Measurements from ENCODE around the gene LAIR2. TPM values are rescaled to one million over a fixed set of nuclear protein-coding genes. Genes with fewer than 3 reads are reported as not detected.

The LAIR2 gene
- total and polyA plus RNA-seq, 2 of the 13 experiments (the other 11 are each of a cell fraction or from before 2014, with no cell fraction given) = 1.3 to 1.9 TPM

DNA sequence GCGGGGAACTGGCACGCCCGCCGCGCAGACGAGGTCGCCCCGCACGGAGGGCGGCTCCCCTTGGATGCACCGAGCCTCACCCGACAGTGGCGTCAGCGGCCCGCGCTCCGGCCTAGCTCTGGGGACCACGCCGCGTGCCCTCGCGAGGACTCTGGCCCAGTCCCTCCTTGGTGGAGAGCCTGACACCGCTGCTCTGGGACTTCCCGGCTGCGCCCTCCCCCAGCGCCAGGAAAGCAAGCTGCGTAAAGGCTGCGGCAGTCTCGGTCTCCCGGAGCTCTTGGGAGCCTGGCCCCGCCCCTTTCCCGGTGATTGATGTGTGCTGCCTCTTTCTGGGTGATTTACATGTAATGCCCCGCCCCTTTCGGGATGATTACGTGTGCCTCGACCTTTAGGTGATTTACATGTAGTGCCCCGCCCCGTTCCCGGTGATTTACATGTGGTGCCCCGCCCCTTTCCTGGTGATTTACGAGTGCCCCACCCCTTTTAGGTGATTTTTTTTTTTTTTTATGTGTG is 39.0 kb upstream of the LAIR2 start, which contains the start of gene LENG9 (continued):
- TF ChIP-seq, protein P1, sequence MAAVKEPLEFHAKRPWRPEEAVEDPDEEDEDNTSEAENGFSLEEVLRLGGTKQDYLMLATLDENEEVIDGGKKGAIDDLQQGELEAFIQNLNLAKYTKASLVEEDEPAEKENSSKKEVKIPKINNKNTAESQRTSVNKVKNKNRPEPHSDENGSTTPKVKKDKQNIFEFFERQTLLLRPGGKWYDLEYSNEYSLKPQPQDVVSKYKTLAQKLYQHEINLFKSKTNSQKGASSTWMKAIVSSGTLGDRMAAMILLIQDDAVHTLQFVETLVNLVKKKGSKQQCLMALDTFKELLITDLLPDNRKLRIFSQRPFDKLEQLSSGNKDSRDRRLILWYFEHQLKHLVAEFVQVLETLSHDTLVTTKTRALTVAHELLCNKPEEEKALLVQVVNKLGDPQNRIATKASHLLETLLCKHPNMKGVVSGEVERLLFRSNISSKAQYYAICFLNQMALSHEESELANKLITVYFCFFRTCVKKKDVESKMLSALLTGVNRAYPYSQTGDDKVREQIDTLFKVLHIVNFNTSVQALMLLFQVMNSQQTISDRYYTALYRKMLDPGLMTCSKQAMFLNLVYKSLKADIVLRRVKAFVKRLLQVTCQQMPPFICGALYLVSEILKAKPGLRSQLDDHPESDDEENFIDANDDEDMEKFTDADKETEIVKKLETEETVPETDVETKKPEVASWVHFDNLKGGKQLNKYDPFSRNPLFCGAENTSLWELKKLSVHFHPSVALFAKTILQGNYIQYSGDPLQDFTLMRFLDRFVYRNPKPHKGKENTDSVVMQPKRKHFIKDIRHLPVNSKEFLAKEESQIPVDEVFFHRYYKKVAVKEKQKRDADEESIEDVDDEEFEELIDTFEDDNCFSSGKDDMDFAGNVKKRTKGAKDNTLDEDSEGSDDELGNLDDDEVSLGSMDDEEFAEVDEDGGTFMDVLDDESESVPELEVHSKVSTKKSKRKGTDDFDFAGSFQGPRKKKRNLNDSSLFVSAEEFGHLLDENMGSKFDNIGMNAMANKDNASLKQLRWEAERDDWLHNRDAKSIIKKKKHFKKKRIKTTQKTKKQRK (IDR thresholded peaks at IDR 0.05; ENCODE audit: low read length) = no peak
- TF ChIP-seq NFYB (CRISPR knock-in tag; IDR thresholded peaks at IDR 0.05) (no peak), MTF1 (CRISPR knock-in tag; IDR thresholded peaks at IDR 0.05) (no peak), CHD2 (IDR thresholded peaks at IDR 0.05; ENCODE audit: low read depth, low read length) (peak; percentile 77), MAZ (IDR thresholded peaks at IDR 0.05; ENCODE audit: borderline replicate concordance, low read depth, low read length) (no peak; the same call in 1 of the 2 replicates), MAZ (CRISPR knock-in tag; IDR thresholded peaks at IDR 0.05; ENCODE audit: low read depth) (peak; percentile 48), ZNF253 (CRISPR knock-in tag; IDR thresholded peaks at IDR 0.05; ENCODE audit: borderline replicate concordance) (no peak), RBAK (CRISPR knock-in tag; IDR thresholded peaks at IDR 0.05) (no peak), ZNF136 (CRISPR knock-in tag; IDR thresholded peaks at IDR 0.05; ENCODE audit: low read depth) (no peak), ZNF850 (CRISPR knock-in tag; conservative IDR thresholded peaks at IDR 0.05) (no peak), EP300 (IDR thresholded peaks at IDR 0.05; ENCODE audit: low read depth in 2 of 2, low read length in 2 of 2) (no peak), EP300 (CRISPR knock-in tag; IDR thresholded peaks at IDR 0.05; ENCODE audit: borderline replicate concordance) (no peak), FOXK2 (IDR thresholded peaks at IDR 0.05) (peak; percentile 61), PHB2 (IDR thresholded peaks at IDR 0.05; ENCODE audit: partially characterized antibody) (no peak), ZFY (CRISPR knock-in tag; IDR thresholded peaks at IDR 0.05) (peak; percentile 91), GATA4 (IDR thresholded peaks at IDR 0.05; ENCODE audit: borderline replicate concordance, low read depth) (no peak), DPF2 (CRISPR knock-in tag; IDR thresholded peaks at IDR 0.05; ENCODE audit: borderline replicate concordance, low read depth) (no peak), TRIM24 (CRISPR knock-in tag; IDR thresholded peaks at IDR 0.05) (no peak), ZNF17 (CRISPR knock-in tag; IDR thresholded peaks at IDR 0.05) (no peak), NFE2L1 (CRISPR knock-in tag; IDR thresholded peaks at IDR 0.05; ENCODE audit: borderline replicate concordance) (no peak), ZNF143 (CRISPR knock-in tag; IDR thresholded peaks at IDR 0.05) (no peak), MIER3 (CRISPR knock-in tag; IDR thresholded peaks at IDR 0.05; ENCODE audit: borderline replicate concordance) (no peak)
- TF ChIP-seq, protein P2, sequence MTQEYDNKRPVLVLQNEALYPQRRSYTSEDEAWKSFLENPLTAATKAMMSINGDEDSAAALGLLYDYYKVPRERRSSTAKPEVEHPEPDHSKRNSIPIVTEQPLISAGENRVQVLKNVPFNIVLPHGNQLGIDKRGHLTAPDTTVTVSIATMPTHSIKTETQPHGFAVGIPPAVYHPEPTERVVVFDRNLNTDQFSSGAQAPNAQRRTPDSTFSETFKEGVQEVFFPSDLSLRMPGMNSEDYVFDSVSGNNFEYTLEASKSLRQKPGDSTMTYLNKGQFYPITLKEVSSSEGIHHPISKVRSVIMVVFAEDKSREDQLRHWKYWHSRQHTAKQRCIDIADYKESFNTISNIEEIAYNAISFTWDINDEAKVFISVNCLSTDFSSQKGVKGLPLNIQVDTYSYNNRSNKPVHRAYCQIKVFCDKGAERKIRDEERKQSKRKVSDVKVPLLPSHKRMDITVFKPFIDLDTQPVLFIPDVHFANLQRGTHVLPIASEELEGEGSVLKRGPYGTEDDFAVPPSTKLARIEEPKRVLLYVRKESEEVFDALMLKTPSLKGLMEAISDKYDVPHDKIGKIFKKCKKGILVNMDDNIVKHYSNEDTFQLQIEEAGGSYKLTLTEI (CRISPR knock-in tag; conservative IDR thresholded peaks at IDR 0.05) = no peak
- TF ChIP-seq, protein P3, sequence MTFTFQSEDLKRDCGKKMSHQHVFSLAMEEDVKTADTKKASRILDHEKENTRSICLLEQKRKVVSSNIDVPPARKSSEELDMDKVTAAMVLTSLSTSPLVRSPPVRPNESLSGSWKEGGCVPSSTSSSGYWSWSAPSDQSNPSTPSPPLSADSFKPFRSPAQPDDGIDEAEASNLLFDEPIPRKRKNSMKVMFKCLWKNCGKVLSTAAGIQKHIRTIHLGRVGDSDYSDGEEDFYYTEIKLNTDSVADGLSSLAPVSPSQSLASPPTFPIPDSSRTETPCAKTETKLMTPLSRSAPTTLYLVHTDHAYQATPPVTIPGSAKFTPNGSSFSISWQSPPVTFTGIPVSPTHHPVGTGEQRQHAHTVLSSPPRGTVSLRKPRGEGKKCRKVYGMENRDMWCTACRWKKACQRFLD (CRISPR knock-in tag; IDR thresholded peaks at IDR 0.05; ENCODE audit: borderline replicate concordance) = no peak
- TF ChIP-seq, protein P4, sequence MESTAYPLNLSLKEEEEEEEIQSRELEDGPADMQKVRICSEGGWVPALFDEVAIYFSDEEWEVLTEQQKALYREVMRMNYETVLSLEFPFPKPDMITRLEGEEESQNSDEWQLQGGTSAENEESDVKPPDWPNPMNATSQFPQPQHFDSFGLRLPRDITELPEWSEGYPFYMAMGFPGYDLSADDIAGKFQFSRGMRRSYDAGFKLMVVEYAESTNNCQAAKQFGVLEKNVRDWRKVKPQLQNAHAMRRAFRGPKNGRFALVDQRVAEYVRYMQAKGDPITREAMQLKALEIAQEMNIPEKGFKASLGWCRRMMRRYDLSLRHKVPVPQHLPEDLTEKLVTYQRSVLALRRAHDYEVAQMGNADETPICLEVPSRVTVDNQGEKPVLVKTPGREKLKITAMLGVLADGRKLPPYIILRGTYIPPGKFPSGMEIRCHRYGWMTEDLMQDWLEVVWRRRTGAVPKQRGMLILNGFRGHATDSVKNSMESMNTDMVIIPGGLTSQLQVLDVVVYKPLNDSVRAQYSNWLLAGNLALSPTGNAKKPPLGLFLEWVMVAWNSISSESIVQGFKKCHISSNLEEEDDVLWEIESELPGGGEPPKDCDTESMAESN (CRISPR knock-in tag; conservative IDR thresholded peaks at IDR 0.05) = no peak
